B cell (primary cell): ENCODE data around the gene RUFY3. TPM values are rescaled to one million over a fixed set of nuclear protein-coding genes. Genes with fewer than 3 reads are reported as not detected.

Experiments
- ATAC-seq: fragments of 200-7000 bp; cut with Tn5 transposase; one replicate; pipeline ENCODE4 v1.10.0; 2021; ENCODE audit warnings: low read depth, mild to moderate bottlenecking, moderate number of reproducible peaks, moderate library complexity
- CTCF ChIA-PET: fragments of 350-600 bp; sonication (Branson Sonifier 250); formaldehyde crosslinking; loops from one replicate; lab custom pipeline; 2021; ENCODE audit warnings: antibody characterized with exemption, inconsistent platforms; lab: Charles Lee
- POLR2A ChIA-PET: fragments of 350-600 bp; sonication (Branson Sonifier 250); formaldehyde crosslinking; loops from one replicate; lab custom pipeline; 2021; ENCODE audit warnings: antibody characterized with exemption; lab: Charles Lee
- DNase-seq: peaks from one replicate; pipeline ENCODE4 v3.0.0; 2013
- H2AFZ ChIP-seq: 2 replicates; pipeline ENCODE4 v1.6.1; 2012; ENCODE audit warnings: mild to moderate bottlenecking, low read depth, low read length; ENCODE audit not compliant: insufficient read depth, poor library complexity, severe bottlenecking
- H3K27ac ChIP-seq, 2 donors: 1 replicate in 1 of 2; 2 replicates in 1 of 2; pipeline ENCODE4 v1.5.1; 2012 to 2013; ENCODE audit warnings: low read length in 2 of 2, mild to moderate bottlenecking in 2 of 2, moderate library complexity in 1 of 2
- H3K27me3 ChIP-seq, 4 experiments: fragments of 200-600 bp in 1 of 4; sonication (generic) in 1 of 4; replicated peaks in 1 of 4; 1 replicate in 2 of 4; 2 replicates in 2 of 4; pipeline versions ENCODE4 v1.6.1 to v1.7.0; 2013 to 2016; ENCODE audit warnings: low read length in 3 of 4, mild to moderate bottlenecking in 2 of 4, mixed read lengths in 1 of 4, moderate library complexity in 1 of 4; ENCODE audit not compliant: insufficient read depth in 4 of 4, control insufficient read depth in 3 of 4; ENCODE audit errors: control extremely low read depth in 1 of 4
- H3K36me3 ChIP-seq, 2 experiments: replicated peaks in 1 of 2; 1 replicate in 1 of 2; 2 replicates in 1 of 2; pipeline versions ENCODE4 v1.6.1 to v1.7.1; 2013; ENCODE audit warnings: low read length in 1 of 2; ENCODE audit not compliant: insufficient read depth in 2 of 2, control insufficient read depth in 1 of 2; ENCODE audit errors: control extremely low read depth in 1 of 2, extremely low read depth in 1 of 2
- H3K4me1 ChIP-seq, 2 donors: fragments of 200-600 bp in 1 of 2; sonication (generic) in 1 of 2; 1 replicate in 1 of 2; 2 replicates in 1 of 2; pipeline versions ENCODE4 v1.5.1 to v1.6.1; 2013 to 2017; ENCODE audit warnings: low read length in 2 of 2; ENCODE audit not compliant: control insufficient read depth in 2 of 2, insufficient read depth in 2 of 2
- H3K4me2 ChIP-seq: replicated peaks from 2 replicates; pipeline ENCODE3; 2012; ENCODE audit warnings: mild to moderate bottlenecking, low read depth, low read length; ENCODE audit not compliant: poor library complexity, severe bottlenecking
- H3K4me3 ChIP-seq, 5 experiments: fragments of 200-600 bp in 1 of 5; sonication (generic) in 1 of 5; 1 replicate in 3 of 5; 2 replicates in 2 of 5; pipeline versions ENCODE4 v1.5.1 to v1.7.0; 2011 to 2016; ENCODE audit warnings: low read length in 4 of 5, mild to moderate bottlenecking in 4 of 5, low read depth in 2 of 5, control low read depth in 1 of 5, moderate library complexity in 1 of 5; ENCODE audit not compliant: insufficient read depth in 1 of 5; ENCODE audit errors: control extremely low read depth in 1 of 5, extremely low read depth in 1 of 5
- H3K79me2 ChIP-seq: fragments of 200-600 bp; sonication (generic); one replicate; pipeline ENCODE4 v1.6.0; 2016; ENCODE audit warnings: low read length; ENCODE audit not compliant: control insufficient read depth, insufficient read depth
- H3K9ac ChIP-seq: fragments of 200-600 bp; sonication (generic); 2 replicates; pipeline ENCODE4 v1.6.1; 2017; ENCODE audit warnings: mild to moderate bottlenecking, low read length, moderate library complexity
- H3K9me3 ChIP-seq, 3 donors: one replicate each; pipeline versions ENCODE4 v1.6.1 to v1.7.1; 2013; ENCODE audit warnings: low read length in 2 of 3; ENCODE audit not compliant: control insufficient read depth in 2 of 3, insufficient read depth in 1 of 3; ENCODE audit errors: control extremely low read depth in 1 of 3
- H4K20me1 ChIP-seq: 2 replicates; pipeline ENCODE4 v1.6.0; 2012; ENCODE audit warnings: mild to moderate bottlenecking, low read length; ENCODE audit not compliant: insufficient read depth, control insufficient read depth, poor library complexity, severe bottlenecking
- H3K27ac Mint-ChIP-seq: one replicate; pipeline ENCODE4 v1.8.0; 2021; ENCODE audit warnings: mixed read lengths
- H3K27me3 Mint-ChIP-seq: one replicate; pipeline ENCODE4 v1.8.0; 2021; ENCODE audit warnings: mixed read lengths
- H3K4me1 Mint-ChIP-seq: one replicate; pipeline ENCODE4 v1.8.0; 2021; ENCODE audit warnings: mixed read lengths
- H3K4me3 Mint-ChIP-seq: one replicate; pipeline ENCODE4 v1.8.0; 2021; ENCODE audit warnings: mixed read lengths
- H3K9me3 Mint-ChIP-seq: one replicate; pipeline ENCODE4 v1.8.0; 2022; ENCODE audit warnings: mixed read lengths; ENCODE audit not compliant: insufficient read depth
- EZH2 ChIP-seq: IDR thresholded peaks from 2 replicates; pipeline ENCODE4 v1.6.1; 2012; ENCODE audit warnings: borderline replicate concordance, low read depth, mild to moderate bottlenecking, moderate library complexity, low read length; ENCODE audit not compliant: insufficient read depth, poor library complexity, severe bottlenecking
- WGBS: methylation state at CpG from one replicate; pipeline ENCODE4 v1.1.5; 2013; ENCODE audit warnings: missing lambda C conversion rate; ENCODE audit not compliant: insufficient coverage; 5-methylcytosine and 5-hydroxymethylcytosine counted together
- intact Hi-C: fragments of 100-400 bp; cut with micrococcal nuclease; formaldehyde crosslinking; loops from one replicate; pipeline ENCODE4 v1.10.0; 2022
- polyA plus RNA-seq: library from polyadenylated mRNA; depleted of rRNA; stranded (reverse); fragments of >200 nt; gene quantifications from 2 replicates; pipeline ENCODE4 v1.2.3, GENCODE V29; 2012
- total RNA-seq, 2 donors: library from RNA; stranded (reverse); fragments of 120-200 nt in 1 of 2; gene quantifications; 1 replicate in 1 of 2; 2 replicates in 1 of 2; pipeline versions ENCODE4 v1.2.3 to v1.2.4, GENCODE V29; 2013 to 2022
- TF ChIP-seq, protein P1 (sequence below): fragments of 200-600 bp; IDR thresholded peaks from one replicate; pipeline ENCODE4 v1.8.0; 2022; ENCODE audit warnings: antibody characterized with exemption, mild to moderate bottlenecking

Gene RUFY3
- total and polyA plus RNA-seq, 2 donors (not counting 1 experiment from before 2014, with no cell fraction given), result 26.1 to 74.1 TPM

DNA sequence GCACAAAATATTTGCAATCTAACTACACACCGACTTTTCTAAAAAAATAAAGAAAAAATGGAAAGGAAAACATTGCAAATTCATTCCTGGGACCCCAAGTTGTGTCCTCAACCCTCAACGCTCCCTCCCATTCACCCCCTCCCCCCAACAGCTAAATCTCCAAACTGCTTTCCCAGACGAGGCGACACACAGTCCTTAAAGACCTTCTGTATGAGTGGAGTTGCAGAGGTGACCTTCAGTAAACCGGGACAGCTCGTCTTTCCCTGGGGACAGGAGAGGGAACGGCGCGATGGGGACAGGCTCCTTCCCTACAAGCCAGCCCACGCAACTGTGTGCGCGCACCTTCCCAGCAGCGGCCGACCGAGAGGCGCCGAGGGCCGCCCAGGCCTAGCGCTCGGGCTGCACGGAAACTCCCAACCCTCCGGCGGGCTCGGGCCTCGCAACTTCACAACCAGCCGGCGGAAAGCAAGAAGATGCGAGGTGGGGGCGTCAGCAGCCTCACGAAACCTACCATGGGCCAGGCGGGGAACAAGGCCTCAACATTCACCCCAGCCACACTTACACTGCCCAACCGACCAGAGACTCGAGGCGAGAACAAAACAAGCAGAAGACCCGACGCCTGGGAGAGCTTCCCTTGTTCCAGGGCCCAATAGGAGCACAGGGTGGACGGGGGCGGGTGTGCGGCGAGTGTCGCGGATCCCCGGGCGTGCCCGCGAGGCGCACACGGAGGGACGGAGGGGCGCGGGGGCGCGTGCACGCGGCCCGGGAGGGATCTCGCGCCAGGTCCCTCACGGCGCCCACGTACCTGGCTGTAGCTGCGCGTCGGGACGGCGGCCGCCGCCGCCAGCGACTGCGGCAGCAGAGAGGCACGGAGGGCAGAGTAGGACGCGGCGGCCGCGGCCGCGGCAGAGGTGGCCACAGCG lies 117.2 kb downstream of the RUFY3 start:
- intact Hi-C loops, result loop anchor here (1.0 to 10.0 kb wide), 9 partner anchors 36 to 187 kb away; partner anchors contain the start of genes DCK and UTP3
- peak overlapping the region; percentile 89 for H2AFZ ChIP-seq
- H3K36me3 ChIP-seq, result peaks cover 4 to 11% of the 10 kb centered on the region in 2 experiments
- H3K4me3 ChIP-seq, result peak overlapping the region; percentile 27 to 79 (median 73)
- H3K4me1 Mint-ChIP-seq, result peaks cover 38% of the 10 kb centered on the region
- peak overlapping the region; percentile 94 for H3K4me2 ChIP-seq
- peak overlapping the region; percentile 75 for H3K9ac ChIP-seq
- peaks cover 16 to 39% of the 10 kb centered on the region in 2 donors for H3K4me1 ChIP-seq
- no peaks in the 10 kb centered on the region for H3K27me3 Mint-ChIP-seq
- peaks cover 44% of the 10 kb centered on the region for H4K20me1 ChIP-seq
- TF ChIP-seq, protein P1, sequence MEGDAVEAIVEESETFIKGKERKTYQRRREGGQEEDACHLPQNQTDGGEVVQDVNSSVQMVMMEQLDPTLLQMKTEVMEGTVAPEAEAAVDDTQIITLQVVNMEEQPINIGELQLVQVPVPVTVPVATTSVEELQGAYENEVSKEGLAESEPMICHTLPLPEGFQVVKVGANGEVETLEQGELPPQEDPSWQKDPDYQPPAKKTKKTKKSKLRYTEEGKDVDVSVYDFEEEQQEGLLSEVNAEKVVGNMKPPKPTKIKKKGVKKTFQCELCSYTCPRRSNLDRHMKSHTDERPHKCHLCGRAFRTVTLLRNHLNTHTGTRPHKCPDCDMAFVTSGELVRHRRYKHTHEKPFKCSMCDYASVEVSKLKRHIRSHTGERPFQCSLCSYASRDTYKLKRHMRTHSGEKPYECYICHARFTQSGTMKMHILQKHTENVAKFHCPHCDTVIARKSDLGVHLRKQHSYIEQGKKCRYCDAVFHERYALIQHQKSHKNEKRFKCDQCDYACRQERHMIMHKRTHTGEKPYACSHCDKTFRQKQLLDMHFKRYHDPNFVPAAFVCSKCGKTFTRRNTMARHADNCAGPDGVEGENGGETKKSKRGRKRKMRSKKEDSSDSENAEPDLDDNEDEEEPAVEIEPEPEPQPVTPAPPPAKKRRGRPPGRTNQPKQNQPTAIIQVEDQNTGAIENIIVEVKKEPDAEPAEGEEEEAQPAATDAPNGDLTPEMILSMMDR, result no peak
- no peak for TF ChIP-seq EZH2
- H3K27ac ChIP-seq, result peak overlapping the region; percentile 62 to 85
- POLR2A ChIA-PET, result interaction anchor here (0.6 to 1.6 kb wide), 12 partner anchors 11 to 171 kb away, joined by 3 to 11 read pairs (median 4); partner anchors contain the start of genes DCK and MOB1B
- peak overlapping the region; percentile 95 for H3K27ac Mint-ChIP-seq
- H3K9me3 Mint-ChIP-seq, result no peaks in the 10 kb centered on the region
- H3K27me3 ChIP-seq, result no peaks in the 10 kb centered on the region
- peak overlapping the region; percentile 99 for H3K4me3 Mint-ChIP-seq
- peaks cover 50% of the 10 kb centered on the region for H3K79me2 ChIP-seq
- CTCF ChIA-PET, result interaction anchor here (0.7 to 2.7 kb wide), 16 partner anchors 36 to 187 kb away, joined by 3 to 13 read pairs (median 4); partner anchors contain the start of genes DCK and MOB1B
- under 1% methylated on average over 76 of the region's 80 CpGs for WGBS
- ATAC-seq (peak; percentile 22), DNase-seq (no peak)
- H3K9me3 ChIP-seq, result peaks cover 0 to 5% (median 0%) of the 10 kb centered on the region in 3 donors
